A549 (cell line): Measurements from ENCODE around the gene SCAMP2. TPM values are rescaled to one million over a fixed set of nuclear protein-coding genes. Genes with fewer than 3 reads are reported as not detected.

Experiments used
- ATAC-seq, 2 experiments: fragments of 200-7000 bp in 1 of 2; fragments of >200 bp in 1 of 2; cut with Nextera tagmentation in 1 of 2; cut with Tn5 transposase in 1 of 2; 3 replicates each; pipeline versions ENCODE4 v1.8.0 to v1.9.1; 2018 to 2020; ENCODE audit warnings: mild to moderate bottlenecking in 1 of 2, moderate library complexity in 1 of 2
- CTCF ChIA-PET: fragments of 300-600 bp; sonication (Branson Sonifier 250); formaldehyde crosslinking; extraction: SDS; loops from one replicate; lab custom pipeline; 2021; ENCODE audit warnings: antibody characterized with exemption, inconsistent platforms; lab: Yijun Ruan, JAX
- POLR2A ChIA-PET: fragments of 350-600 bp; formaldehyde crosslinking; extraction: SDS; loops from one replicate; lab custom pipeline; 2021; ENCODE audit warnings: antibody characterized with exemption, inconsistent platforms; lab: Yijun Ruan, JAX
- DNase-seq, 2 experiments: peaks; one replicate each; pipeline versions ENCODE4 v3.0.0 to v3.0.0-alpha.2; 2011 to 2016; ENCODE audit warnings: low read depth in 1 of 2, low spot score in 1 of 2
- FAIRE-seq: peaks from 2 replicates; lab custom pipeline; 2011; peaks lifted over from hg19 to GRCh38; lab: Jason Lieb, UNC
- H3K27ac ChIP-seq, 2 experiments: fragments of >200 bp; sonication (Bioruptor Twin); formaldehyde crosslinking; 3 replicates each; pipeline ENCODE4 v1.5.1; 2016 to 2017
- H3K4me1 ChIP-seq: fragments of >200 bp; sonication (Bioruptor Twin); formaldehyde crosslinking; 3 replicates; pipeline ENCODE4 v1.6.1; 2016
- H3K4me2 ChIP-seq: fragments of >200 bp; sonication (Bioruptor Twin); formaldehyde crosslinking; 3 replicates; pipeline ENCODE4 v1.6.1; 2016
- H3K4me3 ChIP-seq: fragments of >200 bp; sonication (Bioruptor Twin); formaldehyde crosslinking; 3 replicates; pipeline ENCODE4 v1.5.1; 2016
- H3K9me3 ChIP-seq: fragments of >200 bp; sonication (Bioruptor Twin); formaldehyde crosslinking; 3 replicates; pipeline ENCODE4 v1.6.1; 2016
- CBX8 ChIP-seq: fragments of 200-600 bp; sonication (generic); IDR thresholded peaks from 2 replicates; pipeline ENCODE4 v1.6.1; 2016
- CEBPB ChIP-seq, 2 experiments: fragments of >200 bp in 1 of 2; sonication (Bioruptor Twin) in 1 of 2; formaldehyde crosslinking in 1 of 2; IDR thresholded peaks; 2 replicates each; pipeline ENCODE4 v1.6.1; 2012 to 2016
- CHD4 ChIP-seq: fragments of 200-600 bp; sonication (generic); IDR thresholded peaks from 2 replicates; pipeline ENCODE4 v1.6.1; 2016; ENCODE audit warnings: antibody characterized with exemption, mild to moderate bottlenecking, borderline replicate concordance
- CTCF ChIP-seq: fragments of >200 bp; sonication (Bioruptor Twin); formaldehyde crosslinking; IDR thresholded peaks from 3 replicates; pipeline ENCODE4 v1.5.1; 2016
- EP300 ChIP-seq, 2 experiments: fragments of >200 bp; sonication (Bioruptor Twin); formaldehyde crosslinking; IDR thresholded peaks; 2 replicates in 1 of 2; 3 replicates in 1 of 2; pipeline ENCODE4 v1.6.1; 2016 to 2017
- ESRRA ChIP-seq: fragments of 150-350 bp; IDR thresholded peaks from 2 replicates; pipeline ENCODE4 v1.6.1; 2014; ENCODE audit warnings: mild to moderate bottlenecking, low read length, borderline replicate concordance
- FOSB ChIP-seq: fragments of 250-450 bp; sonication (Bioruptor Pico); IDR thresholded peaks from 2 replicates; pipeline ENCODE4 v1.5.0; 2020; ENCODE audit warnings: mild to moderate bottlenecking, moderate library complexity
- FOSL2 ChIP-seq, 2 experiments: fragments of 450-650 bp in 1 of 2; fragments of >200 bp in 1 of 2; sonication (Bioruptor Twin) in 1 of 2; formaldehyde crosslinking; IDR thresholded peaks; 2 replicates each; pipeline versions ENCODE4 v1.5.0 to v1.6.1; 2016 to 2020; ENCODE audit warnings: mild to moderate bottlenecking in 1 of 2, moderate library complexity in 1 of 2
- HDAC2 ChIP-seq: fragments of 200-600 bp; sonication (generic); IDR thresholded peaks from 2 replicates; pipeline ENCODE4 v1.6.1; 2016
- HOXB13 ChIP-seq: fragments of 250-450 bp; sonication (Bioruptor Pico); IDR thresholded peaks from 2 replicates; pipeline ENCODE4 v1.5.0; 2020; ENCODE audit warnings: low read depth, mild to moderate bottlenecking, moderate library complexity
- JUN ChIP-seq, 2 experiments: fragments of >200 bp; sonication (Bioruptor Twin); formaldehyde crosslinking; IDR thresholded peaks; 2 replicates in 1 of 2; 3 replicates in 1 of 2; pipeline ENCODE4 v1.6.1; 2016 to 2017
- JUNB ChIP-seq: fragments of >200 bp; sonication (Bioruptor Twin); formaldehyde crosslinking; IDR thresholded peaks from 2 replicates; pipeline ENCODE4 v1.6.1; 2016
- KDM1A ChIP-seq: fragments of 200-600 bp; sonication (generic); IDR thresholded peaks from 2 replicates; pipeline ENCODE4 v1.6.1; 2016; ENCODE audit warnings: low read depth, mild to moderate bottlenecking
- MAFK ChIP-seq: fragments of 450-650 bp; IDR thresholded peaks from 2 replicates; pipeline ENCODE4 v1.6.1; 2014; ENCODE audit not compliant: partially characterized antibody
- MAZ ChIP-seq: fragments of 150-350 bp; IDR thresholded peaks from 2 replicates; pipeline ENCODE4 v1.6.1; 2014; ENCODE audit warnings: antibody characterized with exemption, low read depth, low read length, borderline replicate concordance
- MYC ChIP-seq: IDR thresholded peaks from 2 replicates; pipeline ENCODE4 v1.6.1; 2012; ENCODE audit warnings: mild to moderate bottlenecking, inconsistent platforms, low read length, improper control_type of control experiment, borderline replicate concordance
- NPAS2 ChIP-seq: fragments of 250-450 bp; sonication (Bioruptor Pico); IDR thresholded peaks from 2 replicates; pipeline ENCODE4 v1.8.0; 2022; ENCODE audit warnings: mild to moderate bottlenecking, moderate library complexity, borderline replicate concordance
- RAD21 ChIP-seq, 2 experiments: fragments of >200 bp in 1 of 2; sonication (Bioruptor Twin) in 1 of 2; formaldehyde crosslinking in 1 of 2; IDR thresholded peaks in 1 of 2; conservative IDR thresholded peaks in 1 of 2; 2 replicates in 1 of 2; 3 replicates in 1 of 2; pipeline ENCODE4 v1.6.1; 2012 to 2018; ENCODE audit warnings: inconsistent platforms in 1 of 2
- RARB ChIP-seq: fragments of 250-450 bp; sonication (Bioruptor Pico); IDR thresholded peaks from 2 replicates; pipeline ENCODE4 v1.8.0; 2021; ENCODE audit warnings: mild to moderate bottlenecking, moderate library complexity
- RFX5 ChIP-seq: fragments of 450-650 bp; IDR thresholded peaks from 2 replicates; pipeline ENCODE4 v1.7.1; 2014; ENCODE audit warnings: antibody characterized with exemption, mild to moderate bottlenecking, moderate library complexity
- RNF2 ChIP-seq: fragments of 200-600 bp; sonication (generic); IDR thresholded peaks from 2 replicates; pipeline ENCODE4 v1.6.1; 2016; ENCODE audit warnings: low read depth, mild to moderate bottlenecking, antibody characterized with exemption, moderate library complexity, borderline replicate concordance
- TFCP2L1 ChIP-seq: fragments of 250-450 bp; sonication (Bioruptor Pico); IDR thresholded peaks from 2 replicates; pipeline ENCODE4 v1.5.0; 2021; ENCODE audit warnings: mild to moderate bottlenecking
- ZNF302 ChIP-seq: fragments of 250-450 bp; sonication (Bioruptor Pico); IDR thresholded peaks from 2 replicates; pipeline ENCODE4 v1.9.0; 2021; ENCODE audit warnings: inconsistent platforms, mild to moderate bottlenecking, moderate library complexity
- ZSCAN20 ChIP-seq: fragments of 250-450 bp; sonication (Bioruptor Pico); IDR thresholded peaks from 2 replicates; pipeline ENCODE4 v1.8.0; 2022; ENCODE audit warnings: mild to moderate bottlenecking, moderate library complexity
- WGBS: methylation state at CpG from one replicate; pipeline ENCODE4 v1.1.6; 2017; ENCODE audit errors: missing lambda C conversion rate; 5-methylcytosine and 5-hydroxymethylcytosine counted together
- polyA plus RNA-seq, 4 experiments: library from polyadenylated mRNA; depleted of rRNA in 3 of 4; stranded (reverse); fragments of >200 nt; fragmentation: RNase III in 1 of 4; extraction: RNeasy Plus Mini Kit Qiagen cat#74134 plus additional on column Dnase treatment in 1 of 4; gene quantifications; 2 replicates in 3 of 4; 3 replicates in 1 of 4; pipeline ENCODE4 v1.2.3, GENCODE V29; 2011 to 2017
- TF ChIP-seq, protein P1 (sequence below): fragments of >200 bp; sonication (Bioruptor Twin); formaldehyde crosslinking; IDR thresholded peaks from 2 replicates; pipeline ENCODE4 v1.6.1; 2016
- TF ChIP-seq, protein P2 (sequence below): fragments of >200 bp; sonication (Bioruptor Twin); formaldehyde crosslinking; IDR thresholded peaks from 3 replicates; pipeline ENCODE4 v1.6.1; 2016
- TF ChIP-seq, protein P3 (sequence below): IDR thresholded peaks from 2 replicates; pipeline ENCODE4 v1.6.1; 2012

The SCAMP2 gene
- polyA plus RNA-seq, 2 of the 4 experiments (the other 2 are of a cell fraction), result 41.5 to 128 TPM

GRCh38 chr15:74798388-74799254 lies 74.5 kb downstream of the SCAMP2 start:
- 92% methylated on average over 22 of the region's 25 CpGs for WGBS
- ATAC-seq (no peak), DNase-seq (no peak), FAIRE-seq (no peak)
- H3K4me1 ChIP-seq, result peaks cover 3% of the 10 kb centered on the region; the same call in 1 of the 3 replicates
- ChIA-PET CTCF (interaction anchor here (1.1 to 66.7 kb wide), 5 partner anchors 8 to 167 kb away, joined by 4 to 1908 read pairs (median 7); partner anchors contain the start of genes CPLX3, CSK, LMAN1L and ULK3), POLR2A (no interaction called here)
- TF ChIP-seq RFX5, result no peak
- no peak for TF ChIP-seq JUNB
- TF ChIP-seq CTCF, result no peak
- TF ChIP-seq, protein P1, sequence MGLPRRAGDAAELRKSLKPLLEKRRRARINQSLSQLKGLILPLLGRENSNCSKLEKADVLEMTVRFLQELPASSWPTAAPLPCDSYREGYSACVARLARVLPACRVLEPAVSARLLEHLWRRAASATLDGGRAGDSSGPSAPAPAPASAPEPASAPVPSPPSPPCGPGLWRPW, result no peak
- TF ChIP-seq, protein P2, sequence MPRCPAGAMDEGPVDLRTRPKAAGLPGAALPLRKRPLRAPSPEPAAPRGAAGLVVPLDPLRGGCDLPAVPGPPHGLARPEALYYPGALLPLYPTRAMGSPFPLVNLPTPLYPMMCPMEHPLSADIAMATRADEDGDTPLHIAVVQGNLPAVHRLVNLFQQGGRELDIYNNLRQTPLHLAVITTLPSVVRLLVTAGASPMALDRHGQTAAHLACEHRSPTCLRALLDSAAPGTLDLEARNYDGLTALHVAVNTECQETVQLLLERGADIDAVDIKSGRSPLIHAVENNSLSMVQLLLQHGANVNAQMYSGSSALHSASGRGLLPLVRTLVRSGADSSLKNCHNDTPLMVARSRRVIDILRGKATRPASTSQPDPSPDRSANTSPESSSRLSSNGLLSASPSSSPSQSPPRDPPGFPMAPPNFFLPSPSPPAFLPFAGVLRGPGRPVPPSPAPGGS, result no peak
- no peak overlapping the region for H3K27ac ChIP-seq
- H3K4me2 ChIP-seq, result no peak overlapping the region
- H3K9me3 ChIP-seq, result no peaks in the 10 kb centered on the region
- H3K4me3 ChIP-seq, result no peak overlapping the region

DNA sequence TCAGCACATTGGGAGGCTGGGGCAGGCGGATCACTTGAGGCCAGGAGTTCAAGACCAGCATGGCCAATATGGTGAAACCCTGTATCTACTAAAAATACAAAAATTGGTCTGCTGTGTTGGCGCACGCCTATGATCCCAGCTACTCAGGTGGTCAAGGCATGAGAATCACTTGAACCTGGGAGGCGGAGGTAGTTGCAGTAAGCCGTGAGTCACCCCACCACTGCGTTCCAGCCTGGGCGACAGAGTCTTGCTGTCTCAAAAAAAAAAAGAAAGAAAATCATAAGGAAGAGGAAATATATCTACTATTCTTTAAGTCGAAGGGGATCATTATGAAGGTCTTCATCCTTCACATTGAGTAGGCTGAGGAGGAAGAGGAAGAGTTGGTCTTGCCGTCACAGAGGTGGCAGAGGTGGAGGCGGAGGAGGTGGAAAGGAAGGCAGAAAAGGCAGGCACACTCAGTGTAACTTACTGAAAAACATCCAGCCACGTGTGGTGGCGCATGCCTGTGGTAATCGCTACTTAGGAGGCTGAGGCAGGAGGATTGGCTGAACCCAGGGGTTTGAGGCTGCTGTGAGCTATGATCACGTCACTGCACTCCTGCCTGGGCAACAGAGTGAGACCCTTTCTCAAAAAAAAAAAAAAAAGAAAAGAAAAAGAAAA lies 77.1 kb downstream of the SCAMP2 start:
- CTCF ChIA-PET, result interaction anchor here (1.0 to 66.7 kb wide), 3 partner anchors 5 to 155 kb away, joined by 3 to 1908 read pairs (median 1908); partner anchors contain the start of genes CPLX3, CSK, LMAN1L and ULK3
- TF ChIP-seq RFX5 (no peak), CBX8 (no peak), MYC (no peak), RAD21 (conservative IDR thresholded peaks at IDR 0.05 in 1 of 2, IDR thresholded peaks at IDR 0.05 in 1 of 2) (no peak), NPAS2 (CRISPR knock-in tag) (no peak), KDM1A (no peak), FOSB (CRISPR knock-in tag) (no peak), CHD4 (no peak), RNF2 (no peak), FOSL2 (IDR thresholded peaks at IDR 0.05) (no peak), FOSL2 (CRISPR knock-in tag; IDR thresholded peaks at IDR 0.05) (no peak), CEBPB (IDR thresholded peaks at IDR 0.05) (no peak)
- 90% methylated on average over 14 of the region's 14 CpGs for WGBS
- no peak for DNase-seq
- H3K9me3 ChIP-seq, result no peaks in the 10 kb centered on the region
- FAIRE-seq, result no peak
- no peak for ATAC-seq
- POLR2A ChIA-PET, result no interaction called here
- no peak overlapping the region for H3K4me3 ChIP-seq
- H3K27ac ChIP-seq, result no peak overlapping the region
- H3K4me1 ChIP-seq, result peaks cover 3% of the 10 kb centered on the region; the same call in 1 of the 3 replicates
- H3K4me2 ChIP-seq, result no peak overlapping the region

- ATAC-seq, result no peak
- Histone ChIP-seq H3K27ac (no peak overlapping the region), H3K4me3 (no peak overlapping the region), H3K4me1 (peaks cover 7% of the 10 kb centered on the region; the same call in 1 of the 3 replicates), H3K9me3 (no peaks in the 10 kb centered on the region), H3K4me2 (no peak overlapping the region)
- DNase-seq, result no peak
- FAIRE-seq, result no peak
- WGBS, result 96% methylated on average over 9 of the region's 9 CpGs
- POLR2A ChIA-PET, result no interaction called here
- CTCF ChIA-PET, result interaction anchor here (1.3 to 66.7 kb wide), 3 partner anchors 4 to 163 kb away, joined by 4 to 1908 read pairs (median 1908); partner anchors contain the start of genes CPLX3, CSK, LMAN1L and ULK3
- no peak for TF ChIP-seq MAFK
- TF ChIP-seq TFCP2L1 (CRISPR knock-in tag), result no peak
- TF ChIP-seq ESRRA, result no peak
- no peak for TF ChIP-seq MAZ
- TF ChIP-seq JUN (IDR thresholded peaks at IDR 0.05), result no peak
- TF ChIP-seq JUNB, result no peak
- no peak for TF ChIP-seq CBX8
- TF ChIP-seq FOSL2 (IDR thresholded peaks at IDR 0.05), result no peak
- no peak for TF ChIP-seq FOSL2 (CRISPR knock-in tag; IDR thresholded peaks at IDR 0.05)
- no peak for TF ChIP-seq RFX5
- no peak for TF ChIP-seq RAD21 (conservative IDR thresholded peaks at IDR 0.05 in 1 of 2, IDR thresholded peaks at IDR 0.05 in 1 of 2)
- no peak for TF ChIP-seq RARB (CRISPR knock-in tag)
- TF ChIP-seq, protein P3, sequence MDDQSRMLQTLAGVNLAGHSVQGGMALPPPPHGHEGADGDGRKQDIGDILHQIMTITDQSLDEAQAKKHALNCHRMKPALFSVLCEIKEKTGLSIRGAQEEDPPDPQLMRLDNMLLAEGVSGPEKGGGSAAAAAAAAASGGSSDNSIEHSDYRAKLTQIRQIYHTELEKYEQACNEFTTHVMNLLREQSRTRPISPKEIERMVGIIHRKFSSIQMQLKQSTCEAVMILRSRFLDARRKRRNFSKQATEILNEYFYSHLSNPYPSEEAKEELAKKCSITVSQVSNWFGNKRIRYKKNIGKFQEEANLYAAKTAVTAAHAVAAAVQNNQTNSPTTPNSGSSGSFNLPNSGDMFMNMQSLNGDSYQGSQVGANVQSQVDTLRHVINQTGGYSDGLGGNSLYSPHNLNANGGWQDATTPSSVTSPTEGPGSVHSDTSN, result no peak
- no peak for TF ChIP-seq ZNF302 (CRISPR knock-in tag)
- TF ChIP-seq, protein P1, result no peak
- TF ChIP-seq ZSCAN20, result no peak
- no peak for TF ChIP-seq HDAC2
- TF ChIP-seq HOXB13, result no peak
- TF ChIP-seq EP300 (IDR thresholded peaks at IDR 0.05), result no peak
These were observed 78.2 kb downstream of the SCAMP2 start for GRCh38 chr15:74794970-74795349.
